Adrenal gland (tissue), 12 donors: Measurements from ENCODE around the gene HEMK1. TPM values are rescaled to one million over a fixed set of nuclear protein-coding genes. Genes with fewer than 3 reads are reported as not detected.
A peak's percentile ranks its signal among the peaks of the same experiment; 100 is the strongest.

Experiments used
- DNase-seq, 7 donors: peaks; one replicate each; pipeline ENCODE4 v3.0.0-alpha.2; 2019 to 2020
- H3K27ac ChIP-seq, 5 donors: fragments of 200-600 bp; sonication (generic) in 4 of 5; 1 replicate in 3 of 5; 2 replicates in 2 of 5; pipeline versions ENCODE4 v1.5.1 to v1.8.0; 2016 to 2020; ENCODE audit warnings: mild to moderate bottlenecking in 1 of 5
- H3K27me3 ChIP-seq: fragments of 200-600 bp; 2 replicates; pipeline ENCODE4 v1.8.0; 2021
- H3K36me3 ChIP-seq, 2 donors: fragments of 200-600 bp; replicated peaks in 1 of 2; 1 replicate in 1 of 2; 2 replicates in 1 of 2; pipeline versions ENCODE4 v1.5.1 to v1.8.0; 2018 to 2022
- H3K4me1 ChIP-seq, 2 donors: fragments of 200-600 bp; replicated peaks in 1 of 2; 1 replicate in 1 of 2; 2 replicates in 1 of 2; pipeline versions ENCODE4 v1.5.1 to v1.8.0; 2018 to 2021
- H3K4me3 ChIP-seq, 4 donors: fragments of 200-600 bp; sonication (generic) in 3 of 4; one replicate each; pipeline ENCODE4 v1.5.1; 2016 to 2018
- H3K9me3 ChIP-seq, 3 donors: fragments of 200-600 bp; sonication (generic) in 1 of 3; replicated peaks in 1 of 3; 1 replicate in 2 of 3; 2 replicates in 1 of 3; pipeline versions ENCODE4 v1.5.1 to v1.8.0; 2016 to 2021
- POLR2A ChIP-seq, 2 donors: fragments of 450-650 bp; IDR thresholded peaks; one replicate each; pipeline ENCODE4 v1.6.1; 2017; ENCODE audit warnings: antibody characterized with exemption in 2 of 2, mild to moderate bottlenecking in 2 of 2, moderate library complexity in 1 of 2
- WGBS, 4 donors: extraction: QIAGEN DNeasy Blood & Tissue Kit in 2 of 4; methylation state at CpG; one replicate each; pipeline versions ENCODE4 v1.1.5 to v1.1.7; 2013 to 2017; 5-methylcytosine and 5-hydroxymethylcytosine counted together
- intact Hi-C, 2 donors: fragments of 100-400 bp; cut with DNase I; formaldehyde crosslinking; loops; one replicate each; pipeline versions ENCODE4 v1.14.1 to v1.15.0; 2022 to 2023
- polyA plus RNA-seq, 3 donors: library from polyadenylated mRNA; stranded (reverse); fragments of 200-250 nt in 2 of 3; fragments of 350-450 nt in 1 of 3; fragmentation: Illumina TruSeq in 1 of 3; extraction: RNeasy Lipid Tissue Mini Kit (QIAGEN cat#74804) in 1 of 3; gene quantifications; one replicate each; pipeline ENCODE4 v1.2.3, GENCODE V29; 2013 to 2014
- total RNA-seq, 9 donors: library from RNA; depleted of rRNA in 4 of 9; stranded (reverse); fragments of >200 nt in 4 of 9; fragments of 120-200 nt in 1 of 9; fragmentation: NEBNext Ultra II Directional in 1 of 9; extraction: Animal tissue kit (Norgen Biotek cat#: 25700) in 1 of 9; gene quantifications; one replicate each; pipeline versions ENCODE4 v1.1.0 to v1.2.4, GENCODE V29; 2013 to 2023
- TF ChIP-seq, protein P1 (sequence below), 6 experiments: fragments of 450-650 bp in 4 of 6; fragments of 200-600 bp in 2 of 6; sonication (generic) in 1 of 6; IDR thresholded peaks; 1 replicate in 5 of 6; 2 replicates in 1 of 6; pipeline versions ENCODE4 v1.5.1 to v1.8.0; 2016 to 2021; ENCODE audit warnings: antibody characterized with exemption in 6 of 6, mild to moderate bottlenecking in 2 of 6, moderate library complexity in 1 of 6
- donor health status: healthy with polysubstance abuse.
- donor health status: Bipolar disorder and iron deficiency.
- donor health status: DM: yes; HTN: yes; CAD: no.
- donor health status: DM: no; HTN: no; CAD: no.
- donor health status: DM: no; HTN: no; CAD: no.
- donor health status: DM: yes; HTN: yes; CAD: no.

Gene HEMK1
- total and polyA plus RNA-seq, 12 donors = 9.1 to 46.4 (median 19.0) TPM

GRCh38 chr3:50562861-50563260 is 6.5 kb upstream of the HEMK1 start:
- WGBS, 4 donors = 76 to 90% (median 83%) methylated on average over 1 to 2 of the region's 2 CpGs
- peaks cover 1 to 11% of the 10 kb centered on the region in 2 donors for H3K4me1 ChIP-seq
- no peak for DNase-seq
- H3K4me3 ChIP-seq = no peak overlapping the region
- no peak for TF ChIP-seq POLR2A (IDR thresholded peaks at IDR 0.05)
- TF ChIP-seq, protein P1, sequence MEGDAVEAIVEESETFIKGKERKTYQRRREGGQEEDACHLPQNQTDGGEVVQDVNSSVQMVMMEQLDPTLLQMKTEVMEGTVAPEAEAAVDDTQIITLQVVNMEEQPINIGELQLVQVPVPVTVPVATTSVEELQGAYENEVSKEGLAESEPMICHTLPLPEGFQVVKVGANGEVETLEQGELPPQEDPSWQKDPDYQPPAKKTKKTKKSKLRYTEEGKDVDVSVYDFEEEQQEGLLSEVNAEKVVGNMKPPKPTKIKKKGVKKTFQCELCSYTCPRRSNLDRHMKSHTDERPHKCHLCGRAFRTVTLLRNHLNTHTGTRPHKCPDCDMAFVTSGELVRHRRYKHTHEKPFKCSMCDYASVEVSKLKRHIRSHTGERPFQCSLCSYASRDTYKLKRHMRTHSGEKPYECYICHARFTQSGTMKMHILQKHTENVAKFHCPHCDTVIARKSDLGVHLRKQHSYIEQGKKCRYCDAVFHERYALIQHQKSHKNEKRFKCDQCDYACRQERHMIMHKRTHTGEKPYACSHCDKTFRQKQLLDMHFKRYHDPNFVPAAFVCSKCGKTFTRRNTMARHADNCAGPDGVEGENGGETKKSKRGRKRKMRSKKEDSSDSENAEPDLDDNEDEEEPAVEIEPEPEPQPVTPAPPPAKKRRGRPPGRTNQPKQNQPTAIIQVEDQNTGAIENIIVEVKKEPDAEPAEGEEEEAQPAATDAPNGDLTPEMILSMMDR (IDR thresholded peaks at IDR 0.05) = no peak
- no peaks in the 10 kb centered on the region for H3K36me3 ChIP-seq
- no peak overlapping the region for H3K27ac ChIP-seq
- H3K9me3 ChIP-seq = no peaks in the 10 kb centered on the region
- intact Hi-C loops = no loop called here
- no peaks in the 10 kb centered on the region for H3K27me3 ChIP-seq

DNA sequence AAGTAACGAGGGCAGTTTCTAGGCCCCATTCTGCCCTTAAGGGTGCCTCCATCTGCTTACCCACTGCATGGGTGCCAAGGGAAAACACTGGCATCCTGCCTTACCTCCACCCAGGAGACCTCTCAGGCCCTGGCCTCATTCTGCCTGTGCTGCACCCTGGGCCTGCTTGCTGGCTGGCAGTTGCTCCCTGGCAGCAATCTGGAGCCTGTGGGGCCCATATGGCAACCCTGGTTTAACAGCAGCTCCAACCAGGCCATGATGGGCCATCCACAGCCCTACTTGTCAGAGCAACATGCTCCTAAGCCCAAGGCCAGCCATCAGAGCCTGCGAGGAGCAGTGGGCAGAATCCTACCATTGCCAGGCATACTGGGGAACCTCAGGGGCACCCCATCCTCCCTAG is 5.5 kb upstream of the HEMK1 start:
- 54 to 84% (median 67%) methylated on average over 1 to 2 of the region's 2 CpGs for WGBS, 4 donors
- Histone ChIP-seq H3K27me3 (no peaks in the 10 kb centered on the region), H3K36me3 (no peaks in the 10 kb centered on the region), H3K27ac (no peak overlapping the region), H3K9me3 (no peaks in the 10 kb centered on the region), H3K4me1 (peaks cover 5 to 20% of the 10 kb centered on the region in 2 donors), H3K4me3 (no peak overlapping the region)
- no peak for DNase-seq
- intact Hi-C loops = no loop called here
- TF ChIP-seq POLR2A (IDR thresholded peaks at IDR 0.05) = no peak
- TF ChIP-seq, protein P1 (IDR thresholded peaks at IDR 0.05) = no peak

GRCh38 chr3:50564321-50564720 is 5.0 kb upstream of the HEMK1 start:
- Histone ChIP-seq H3K4me3 (no peak overlapping the region), H3K4me1 (peaks cover 5 to 20% of the 10 kb centered on the region in 2 donors), H3K9me3 (no peaks in the 10 kb centered on the region), H3K27me3 (no peaks in the 10 kb centered on the region), H3K36me3 (no peaks in the 10 kb centered on the region), H3K27ac (no peak overlapping the region)
- 75 to 88% (median 83%) methylated on average over 1 of the region's 1 CpG for WGBS, 4 donors
- intact Hi-C loops = no loop called here
- DNase-seq = no peak
- TF ChIP-seq, protein P1 (IDR thresholded peaks at IDR 0.05) = no peak
- no peak for TF ChIP-seq POLR2A (IDR thresholded peaks at IDR 0.05)

DNA sequence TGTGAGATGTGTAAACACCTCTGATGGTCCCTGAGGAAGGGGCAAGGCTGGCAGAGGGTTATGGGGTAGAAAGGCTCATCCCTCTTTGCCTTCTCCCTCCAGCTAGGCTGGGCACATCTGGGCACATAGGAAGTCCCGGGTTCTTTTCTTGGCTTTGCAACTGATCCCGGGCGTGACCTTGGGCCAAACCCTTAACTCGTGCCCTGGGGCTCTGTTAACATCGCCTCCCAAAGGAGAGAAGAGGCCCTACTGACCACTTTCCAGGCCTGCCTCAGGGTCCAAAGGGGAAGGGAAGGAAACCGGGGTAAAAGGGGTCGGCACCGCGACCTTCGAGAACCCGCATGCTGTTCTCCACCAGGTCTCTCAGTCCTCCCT is 2.3 kb upstream of the HEMK1 start:
- Histone ChIP-seq H3K4me1 (peaks cover 12 to 29% of the 10 kb centered on the region in 2 donors), H3K27me3 (no peaks in the 10 kb centered on the region), H3K36me3 (no peaks in the 10 kb centered on the region), H3K27ac (peak overlapping the region in 2 of 5 donors; percentile 42 to 56), H3K4me3 (peak overlapping the region in 2 of 4 donors; percentile 32 to 65), H3K9me3 (no peaks in the 10 kb centered on the region)
- TF ChIP-seq POLR2A (IDR thresholded peaks at IDR 0.05) = no peak
- TF ChIP-seq, protein P1 (IDR thresholded peaks at IDR 0.05) = no peak
- intact Hi-C loops = no loop called here
- 3 to 15% (median 8%) methylated on average over 5 to 11 of the region's 11 CpGs for WGBS, 4 donors
- DNase-seq = peak in 2 of 7 donors; percentile 27 to 60
